ENCODE data around the gene SERGEF. TPM values are rescaled to one million over a fixed set of nuclear protein-coding genes. Genes with fewer than 3 reads are reported as not detected.

The SERGEF gene
- total RNA-seq, 1 experiment from 2014 or later, result 31.4 TPM

- no peaks in the 10 kb centered on the region for H3K9me3 ChIP-seq (ENCODE audit: control insufficient read depth, low read depth, low read length)
- Mint-ChIP-seq H3K27ac (no peak overlapping the region; a peak in 1 of 7 replicates), H3K4me3 (no peak overlapping the region), H3K9me3 (peaks cover 2 to 7% of the 10 kb centered on the region in 2 experiments; a peak in 2 of 5 replicates), H3K27me3 (ENCODE audit: low read depth) (peaks cover 5% of the 10 kb centered on the region; the same call in 1 of the 2 replicates), H3K36me3 (ENCODE audit: insufficient read depth in 1 of 3, low read depth in 3 of 3) (peaks cover 0 to 6% (median 2%) of the 10 kb centered on the region in 3 experiments; a peak in 3 of 7 replicates), H3K4me1 (peaks cover 2 to 8% of the 10 kb centered on the region in 2 experiments)
- H3K9ac ChIP-seq (ENCODE audit: extremely low read depth, insufficient read length, low read length), result no peak overlapping the region
- no peak overlapping the region for H2AK5ac ChIP-seq (ENCODE audit: insufficient read length, low read length)
- no peak for DNase-seq
- H3K4me1 ChIP-seq (ENCODE audit: insufficient read depth, low read length), result no peaks in the 10 kb centered on the region
- H2BK5ac ChIP-seq (ENCODE audit: insufficient read length, low read length), result no peak overlapping the region
- no peak overlapping the region for H2AFZ ChIP-seq (ENCODE audit: low read length)
- H2BK12ac ChIP-seq (ENCODE audit: insufficient read length, low read depth, low read length), result no peak overlapping the region
- H2BK15ac ChIP-seq (ENCODE audit: low read depth, low read length), result no peak overlapping the region
- no peaks in the 10 kb centered on the region for H3K79me1 ChIP-seq (ENCODE audit: insufficient read depth, low read depth, low read length, poor library complexity, severe bottlenecking)
- no peak overlapping the region for H3K56ac ChIP-seq (ENCODE audit: insufficient read length, low read depth, low read length)
- H3K4me2 ChIP-seq (ENCODE audit: insufficient read depth, insufficient read length, low read length), result no peak overlapping the region
- H3K14ac ChIP-seq (ENCODE audit: insufficient read depth, low read length), result no peak overlapping the region
- H3K23ac ChIP-seq (ENCODE audit: insufficient read length, low read depth, low read length), result no peak overlapping the region
- no peak overlapping the region for H2BK20ac ChIP-seq (ENCODE audit: low read depth, low read length, poor library complexity, severe bottlenecking)
- H3K27ac ChIP-seq (ENCODE audit: insufficient read length, low read depth, low read length), result no peak overlapping the region
- no peak overlapping the region for H4K5ac ChIP-seq (ENCODE audit: insufficient read length, low read depth, low read length)
- H3T11ph ChIP-seq (ENCODE audit: low read length), result no peak overlapping the region
- no peak overlapping the region for H2BK120ac ChIP-seq (ENCODE audit: low read depth, low read length, poor library complexity, severe bottlenecking)
- TF ChIP-seq CTCF (conservative IDR thresholded peaks at IDR 0.05), result no peak
- no peak overlapping the region for H4K91ac ChIP-seq (ENCODE audit: insufficient read length, low read depth, low read length)
- H3K18ac ChIP-seq (ENCODE audit: insufficient read length, low read depth, low read length), result no peak overlapping the region
- H3K4ac ChIP-seq (ENCODE audit: low read depth, low read length), result no peak overlapping the region
- H3K23me2 ChIP-seq (ENCODE audit: insufficient read length, low read depth, low read length, poor library complexity, severe bottlenecking), result no peaks in the 10 kb centered on the region
- no CpG with 5 or more reads among the region's 2 CpGs for WGBS (ENCODE audit: extremely low coverage, insufficient read length, low lambda C conversion rate)
- H4K8ac ChIP-seq (replicated peaks; ENCODE audit: insufficient read length, low read depth, low read length), result no peak overlapping the region
- H4K20me1 ChIP-seq (ENCODE audit: control insufficient read depth, insufficient read depth, insufficient read length), result no peaks in the 10 kb centered on the region
- H3K79me2 ChIP-seq (ENCODE audit: insufficient read depth, low read length), result no peaks in the 10 kb centered on the region
- H3K27me3 ChIP-seq (ENCODE audit: insufficient read depth, low read length), result no peaks in the 10 kb centered on the region
Measured at GRCh38 chr11:17796154-17796553, 216.7 kb downstream of the SERGEF start.
